GM23338 (cell line): ENCODE data around the gene DIP2B. TPM values are rescaled to one million over a fixed set of nuclear protein-coding genes. Genes with fewer than 3 reads are reported as not detected.

Experiments used
- ATAC-seq: fragments of 200-7000 bp; cut with Tn5 transposase; 3 replicates; pipeline ENCODE4 v1.9.1; 2020
- DNase-seq: peaks from one replicate; pipeline ENCODE4 v3.0.0-alpha.2; 2015; ENCODE audit warnings: low spot score
- H2AFZ ChIP-seq: fragments of 200-600 bp; sonication (generic); 2 replicates; pipeline ENCODE4 v1.8.0; 2016; ENCODE audit warnings: antibody characterized with exemption, mild to moderate bottlenecking, moderate library complexity
- H3F3A ChIP-seq: fragments of 200-600 bp; sonication (generic); replicated peaks from 2 replicates; pipeline ENCODE4 v1.8.0; 2017; ENCODE audit warnings: antibody characterized with exemption, mixed run types, low read depth
- H3K27ac ChIP-seq: fragments of 200-600 bp; sonication (generic); 2 replicates; pipeline ENCODE4 v1.6.1; 2016; ENCODE audit warnings: low read depth
- H3K27me3 ChIP-seq: fragments of 200-600 bp; sonication (generic); 2 replicates; pipeline ENCODE4 v1.8.0; 2016; ENCODE audit warnings: mild to moderate bottlenecking, mixed run types, moderate library complexity; ENCODE audit not compliant: insufficient read depth
- H3K36me3 ChIP-seq: fragments of 200-600 bp; sonication (generic); 2 replicates; pipeline ENCODE4 v1.8.0; 2016; ENCODE audit warnings: mild to moderate bottlenecking; ENCODE audit not compliant: insufficient read depth
- H3K4me1 ChIP-seq: fragments of 200-600 bp; sonication (generic); 2 replicates; pipeline ENCODE4 v1.8.0; 2016; ENCODE audit warnings: mild to moderate bottlenecking, moderate library complexity; ENCODE audit not compliant: insufficient read depth
- H3K4me2 ChIP-seq: fragments of 200-600 bp; sonication (generic); 2 replicates; pipeline ENCODE4 v1.7.1; 2017; ENCODE audit warnings: mixed run types
- H3K4me3 ChIP-seq: fragments of 200-600 bp; sonication (generic); 2 replicates; pipeline ENCODE4 v1.6.1; 2016; ENCODE audit warnings: mixed run types
- H3K79me2 ChIP-seq: fragments of 200-600 bp; sonication (generic); replicated peaks from 2 replicates; pipeline ENCODE4 v1.8.0; 2017; ENCODE audit warnings: mild to moderate bottlenecking; ENCODE audit not compliant: insufficient read depth
- H3K9me2 ChIP-seq: fragments of 200-600 bp; sonication (generic); 2 replicates; pipeline ENCODE4 v1.8.0; 2017; ENCODE audit not compliant: insufficient read depth
- H4K20me1 ChIP-seq: fragments of 200-600 bp; sonication (generic); replicated peaks from 2 replicates; pipeline ENCODE4 v1.8.0; 2017; ENCODE audit warnings: mild to moderate bottlenecking; ENCODE audit not compliant: insufficient read depth
- H3K27ac Mint-ChIP-seq: 2 replicates; pipeline ENCODE4 v1.8.0; 2020; ENCODE audit warnings: inconsistent platforms, mild to moderate bottlenecking, moderate library complexity, mixed read lengths
- H3K27me3 Mint-ChIP-seq: 3 replicates; pipeline ENCODE4 v1.8.0; 2022; ENCODE audit warnings: low read depth, mild to moderate bottlenecking, moderate library complexity, mixed read lengths, inconsistent platforms; ENCODE audit not compliant: insufficient read depth, poor library complexity
- H3K36me3 Mint-ChIP-seq: 3 replicates; pipeline ENCODE4 v1.8.0; 2021; ENCODE audit warnings: low read depth, mild to moderate bottlenecking, inconsistent platforms, moderate library complexity, mixed read lengths
- H3K4me1 Mint-ChIP-seq: 3 replicates; pipeline ENCODE4 v1.8.0; 2020; ENCODE audit warnings: mild to moderate bottlenecking, inconsistent platforms, mixed read lengths
- H3K4me3 Mint-ChIP-seq: 3 replicates; pipeline ENCODE4 v1.8.0; 2021; ENCODE audit warnings: moderate library complexity, mild to moderate bottlenecking, inconsistent platforms, mixed read lengths
- H3K9me3 Mint-ChIP-seq: 3 replicates; pipeline ENCODE4 v1.8.0; 2020; ENCODE audit warnings: moderate library complexity, mild to moderate bottlenecking, inconsistent platforms, mixed read lengths
- CREB1 ChIP-seq: fragments of 250-450 bp; sonication (Bioruptor Pico); IDR thresholded peaks from 2 replicates; pipeline ENCODE4 v1.5.0; 2020; ENCODE audit warnings: low read depth, mild to moderate bottlenecking, moderate library complexity
- CTCF ChIP-seq, 2 experiments: fragments of 200-600 bp in 1 of 2; sonication (generic) in 1 of 2; conservative IDR thresholded peaks; 2 replicates each; pipeline versions ENCODE4 v1.5.1 to v1.6.1; 2016 to 2017; ENCODE audit warnings: antibody characterized with exemption in 2 of 2, low read depth in 2 of 2, mild to moderate bottlenecking in 2 of 2, moderate library complexity in 1 of 2
- ETS1 ChIP-seq: IDR thresholded peaks from 2 replicates; pipeline ENCODE4 v1.6.1; 2016; ENCODE audit warnings: antibody characterized with exemption
- EZH2 ChIP-seq: fragments of 200-600 bp; sonication (generic); IDR thresholded peaks from one replicate; pipeline ENCODE4 v1.8.0; 2017; ENCODE audit warnings: antibody characterized with exemption, mild to moderate bottlenecking, low read depth; ENCODE audit not compliant: unreplicated experiment
- EZH2phosphoT487 ChIP-seq: fragments of 200-600 bp; sonication (generic); IDR thresholded peaks from one replicate; pipeline ENCODE4 v1.8.1; 2018; ENCODE audit warnings: antibody characterized with exemption; ENCODE audit not compliant: unreplicated experiment
- JUNB ChIP-seq: IDR thresholded peaks from one replicate; pipeline ENCODE4 v1.6.1; 2016; ENCODE audit warnings: antibody characterized with exemption; ENCODE audit not compliant: unreplicated experiment
- NANOG ChIP-seq: IDR thresholded peaks from 2 replicates; pipeline ENCODE4 v1.6.1; 2016; ENCODE audit warnings: antibody characterized with exemption, borderline replicate concordance
- POLR2AphosphoS5 ChIP-seq: IDR thresholded peaks from 2 replicates; pipeline ENCODE4 v1.6.1; 2016; ENCODE audit warnings: antibody characterized with exemption, low read depth
- REST ChIP-seq: IDR thresholded peaks from one replicate; pipeline ENCODE4 v1.6.1; 2018; ENCODE audit warnings: antibody characterized with exemption; ENCODE audit not compliant: unreplicated experiment
- STAT1 ChIP-seq: IDR thresholded peaks from one replicate; pipeline ENCODE4 v1.6.1; 2016; ENCODE audit warnings: antibody characterized with exemption; ENCODE audit not compliant: unreplicated experiment
- ZNF114 ChIP-seq: fragments of 250-450 bp; sonication (Bioruptor Pico); IDR thresholded peaks from 2 replicates; pipeline ENCODE4 v1.5.0; 2020; ENCODE audit warnings: mild to moderate bottlenecking, moderate library complexity
- ZNF331 ChIP-seq: fragments of 250-450 bp; sonication (Bioruptor Pico); IDR thresholded peaks from 2 replicates; pipeline ENCODE4 v1.5.0; 2020; ENCODE audit warnings: low read depth, mild to moderate bottlenecking, moderate library complexity
- ZNF462 ChIP-seq: fragments of 250-450 bp; sonication (Bioruptor Pico); IDR thresholded peaks from 2 replicates; pipeline ENCODE4 v1.5.0; 2020; ENCODE audit warnings: mild to moderate bottlenecking, moderate library complexity
- polyA plus RNA-seq: library from polyadenylated mRNA; unstranded; fragments of >200 nt; fragmentation: Nextera tagmentation; extraction: Ambion mirVana; gene quantifications from 2 replicates; pipeline ENCODE4 v1.2.1, GENCODE V29; 2016
- total RNA-seq: library from RNA; depleted of rRNA; stranded (reverse); fragments of >200 nt; shearing (Covaris generic); gene quantifications from 2 replicates; pipeline ENCODE4 v1.2.3, GENCODE V29; 2014

DIP2B gene
- total and polyA plus RNA-seq, 2 experiments from 2014 or later = 8.0 to 36.4 TPM

- no peaks in the 10 kb centered on the region for H3K36me3 Mint-ChIP-seq
- H3K27ac ChIP-seq = 0 out of 2 replicates have a peak overlapping the region, but pooled peaks have one; percentile 22
- H3K9me2 ChIP-seq = no peaks in the 10 kb centered on the region
- H3K27me3 Mint-ChIP-seq = peaks cover 4% of the 10 kb centered on the region
- no peak overlapping the region for H3K4me3 ChIP-seq
- no peak overlapping the region for H3K27ac Mint-ChIP-seq
- no peak for DNase-seq
- H3K4me2 ChIP-seq = no peak overlapping the region
- H3K9me3 Mint-ChIP-seq = no peaks in the 10 kb centered on the region
- H3K36me3 ChIP-seq = no peaks in the 10 kb centered on the region
- peaks cover 36% of the 10 kb centered on the region for H3K4me1 ChIP-seq
- no peak for TF ChIP-seq ZNF462
- TF ChIP-seq ETS1 = no peak
- TF ChIP-seq REST = no peak
- no peak for TF ChIP-seq ZNF331
- TF ChIP-seq POLR2AphosphoS5 = no peak
- no peak for TF ChIP-seq ZNF114 (CRISPR knock-in tag)
- no peak for TF ChIP-seq STAT1
- no peak for TF ChIP-seq NANOG
- no peak for TF ChIP-seq CREB1 (CRISPR knock-in tag)
- TF ChIP-seq JUNB = no peak
- no peak for TF ChIP-seq EZH2phosphoT487
- no peak for TF ChIP-seq CTCF (conservative IDR thresholded peaks at IDR 0.05; ENCODE audit: low read depth in 2 of 2)
- TF ChIP-seq EZH2 = no peak
- no peak overlapping the region for H3K4me3 Mint-ChIP-seq
- peaks cover 83% of the 10 kb centered on the region for H3K79me2 ChIP-seq
- no peaks in the 10 kb centered on the region for H3K27me3 ChIP-seq
- no peak for ATAC-seq
- no peaks in the 10 kb centered on the region; the same call in 1 of the 2 replicates for H4K20me1 ChIP-seq
- H2AFZ ChIP-seq = no peak overlapping the region
- no peaks in the 10 kb centered on the region for H3F3A ChIP-seq
- H3K4me1 Mint-ChIP-seq = peaks cover 33% of the 10 kb centered on the region
These were observed 37.7 kb downstream of the DIP2B start for GRCh38 chr12:50542448-50542847.
